HG02840 (cell line): ENCODE measurements around the gene TEX47.

Experiments used
- ATAC-seq: cut with Tn5 transposase; IDR thresholded peaks from one replicate; pipeline ENCODE4 v1.9.1; 2021; ENCODE audit warnings: mild to moderate bottlenecking, moderate library complexity, moderate number of reproducible peaks; ENCODE audit not compliant: unreplicated experiment, low FRiP score

TEX47 gene

GRCh38 chr7:88756802-88757201 lies 38.7 kb downstream of the TEX47 start:
- ATAC-seq: no peak

- no peak for ATAC-seq
Measured at GRCh38 chr7:88746126-88746525, 49.4 kb downstream of the TEX47 start.
